Memory B cell (primary cell): ENCODE results near the gene ERFE.

ENCODE experiments used
- ATAC-seq: fragments of 150-1000 bp; cut with Tn5 transposase; 2 replicates; pipeline ENCODE4 v1.10.0; 2021; ENCODE audit warnings: low read depth, mild to moderate bottlenecking, moderate library complexity
- DNase-seq, 2 donors: peaks; one replicate each; pipeline ENCODE4 v3.0.0; 2022; ENCODE audit warnings: low spot score in 2 of 2
- H3K27ac Mint-ChIP-seq: one replicate; pipeline ENCODE4 v1.8.0; 2022; ENCODE audit warnings: mild to moderate bottlenecking, moderate library complexity, mixed read lengths
- H3K27me3 Mint-ChIP-seq: one replicate; pipeline ENCODE4 v1.8.0; 2022; ENCODE audit warnings: mixed read lengths
- H3K36me3 Mint-ChIP-seq: one replicate; pipeline ENCODE4 v1.8.0; 2022; ENCODE audit warnings: mild to moderate bottlenecking, mixed read lengths
- H3K4me1 Mint-ChIP-seq: one replicate; pipeline ENCODE4 v1.8.0; 2022; ENCODE audit warnings: mixed read lengths
- H3K4me3 Mint-ChIP-seq: one replicate; pipeline ENCODE4 v1.8.0; 2022; ENCODE audit warnings: mild to moderate bottlenecking, moderate library complexity, mixed read lengths
- H3K9me3 Mint-ChIP-seq: one replicate; pipeline ENCODE4 v1.8.0; 2022; ENCODE audit warnings: mixed read lengths

Gene ERFE

GRCh38 chr2:238140721-238141540 lies 17.8 kb upstream of the ERFE start:
- Mint-ChIP-seq H3K36me3 (no peaks in the 10 kb centered on the region), H3K4me3 (no peak overlapping the region), H3K9me3 (no peaks in the 10 kb centered on the region), H3K4me1 (peaks cover 24% of the 10 kb centered on the region), H3K27me3 (peaks cover 1% of the 10 kb centered on the region), H3K27ac (no peak overlapping the region)
- DNase-seq (no peak), ATAC-seq (no peak)

- ATAC-seq (no peak), DNase-seq (no peak)
- Mint-ChIP-seq H3K27ac (no peak overlapping the region), H3K9me3 (no peaks in the 10 kb centered on the region), H3K27me3 (peaks cover 1% of the 10 kb centered on the region), H3K4me3 (no peak overlapping the region), H3K4me1 (peaks cover 21% of the 10 kb centered on the region), H3K36me3 (no peaks in the 10 kb centered on the region)
Observed at GRCh38 chr2:238141541-238142318, 17.0 kb upstream of the ERFE start.

GRCh38 chr2:238142382-238143205 lies 16.2 kb upstream of the ERFE start:
- DNase-seq (no peak), ATAC-seq (no peak)
- H3K4me3 Mint-ChIP-seq = no peak overlapping the region
- no peaks in the 10 kb centered on the region for H3K36me3 Mint-ChIP-seq
- peaks cover 1% of the 10 kb centered on the region for H3K27me3 Mint-ChIP-seq
- peaks cover 19% of the 10 kb centered on the region for H3K4me1 Mint-ChIP-seq
- H3K9me3 Mint-ChIP-seq = no peaks in the 10 kb centered on the region
- no peak overlapping the region for H3K27ac Mint-ChIP-seq

GRCh38 chr2:238143239-238143951 lies 15.4 kb upstream of the ERFE start:
- H3K27ac Mint-ChIP-seq = no peak overlapping the region
- peaks cover 1% of the 10 kb centered on the region for H3K27me3 Mint-ChIP-seq
- no peaks in the 10 kb centered on the region for H3K36me3 Mint-ChIP-seq
- H3K4me1 Mint-ChIP-seq = peaks cover 13% of the 10 kb centered on the region
- H3K9me3 Mint-ChIP-seq = no peaks in the 10 kb centered on the region
- no peak overlapping the region for H3K4me3 Mint-ChIP-seq
- ATAC-seq (no peak), DNase-seq (no peak)

- H3K36me3 Mint-ChIP-seq = no peaks in the 10 kb centered on the region
- no peaks in the 10 kb centered on the region for H3K9me3 Mint-ChIP-seq
- H3K27ac Mint-ChIP-seq = no peak overlapping the region
- peaks cover 1% of the 10 kb centered on the region for H3K27me3 Mint-ChIP-seq
- H3K4me3 Mint-ChIP-seq = no peak overlapping the region
- peaks cover 10% of the 10 kb centered on the region for H3K4me1 Mint-ChIP-seq
- ATAC-seq (no peak), DNase-seq (no peak)
Observed at GRCh38 chr2:238144262-238144661, 14.5 kb upstream of the ERFE start.

- no peaks in the 10 kb centered on the region for H3K9me3 Mint-ChIP-seq
- no peak overlapping the region for H3K4me3 Mint-ChIP-seq
- H3K27ac Mint-ChIP-seq = no peak overlapping the region
- DNase-seq (no peak), ATAC-seq (no peak)
- no peaks in the 10 kb centered on the region for H3K36me3 Mint-ChIP-seq
- peaks cover 1% of the 10 kb centered on the region for H3K27me3 Mint-ChIP-seq
- H3K4me1 Mint-ChIP-seq = peaks cover 8% of the 10 kb centered on the region
Observed at GRCh38 chr2:238145046-238145445, 13.7 kb upstream of the ERFE start.

- Mint-ChIP-seq H3K27me3 (peaks cover 1% of the 10 kb centered on the region), H3K36me3 (no peaks in the 10 kb centered on the region)
- no peak for DNase-seq
Observed at GRCh38 chr2:238145851-238146250, 12.9 kb upstream of the ERFE start.

GRCh38 chr2:238146884-238147544 lies 11.8 kb upstream of the ERFE start:
- ATAC-seq (no peak), DNase-seq (no peak)
- no peak overlapping the region for H3K27ac Mint-ChIP-seq
- H3K4me3 Mint-ChIP-seq = no peak overlapping the region
- no peaks in the 10 kb centered on the region for H3K36me3 Mint-ChIP-seq
- peaks cover 3% of the 10 kb centered on the region for H3K4me1 Mint-ChIP-seq
- peaks cover 1% of the 10 kb centered on the region for H3K27me3 Mint-ChIP-seq
- H3K9me3 Mint-ChIP-seq = no peaks in the 10 kb centered on the region

More at GRCh38 chr2:238145851-238146250, 12.9 kb upstream of the ERFE start:
- Mint-ChIP-seq H3K4me1 (peaks cover 8% of the 10 kb centered on the region), H3K4me3 (no peak overlapping the region), H3K9me3 (no peaks in the 10 kb centered on the region), H3K27ac (no peak overlapping the region)
- ATAC-seq = no peak

- ATAC-seq = no peak
- Mint-ChIP-seq H3K36me3 (no peaks in the 10 kb centered on the region), H3K27ac (no peak overlapping the region), H3K4me1 (peaks cover 3% of the 10 kb centered on the region), H3K4me3 (no peak overlapping the region), H3K9me3 (no peaks in the 10 kb centered on the region), H3K27me3 (peaks cover 1% of the 10 kb centered on the region)
- DNase-seq = no peak
Observed at GRCh38 chr2:238148981-238149380, 9.8 kb upstream of the ERFE start.

GRCh38 chr2:238149841-238150572 lies 8.8 kb upstream of the ERFE start:
- no peak overlapping the region for H3K4me3 Mint-ChIP-seq

GRCh38 chr2:238150686-238151085 lies 8.1 kb upstream of the ERFE start:
- Mint-ChIP-seq H3K4me3 (no peak overlapping the region), H3K27me3 (no peaks in the 10 kb centered on the region), H3K36me3 (no peaks in the 10 kb centered on the region), H3K9me3 (peaks cover 3% of the 10 kb centered on the region), H3K4me1 (no peaks in the 10 kb centered on the region), H3K27ac (no peak overlapping the region)
- ATAC-seq (no peak), DNase-seq (no peak)

More at GRCh38 chr2:238149841-238150572, 8.8 kb upstream of the ERFE start:
- H3K27me3 Mint-ChIP-seq = no peaks in the 10 kb centered on the region
- no peaks in the 10 kb centered on the region for H3K4me1 Mint-ChIP-seq
- H3K9me3 Mint-ChIP-seq = peaks cover 3% of the 10 kb centered on the region
- H3K36me3 Mint-ChIP-seq = no peaks in the 10 kb centered on the region
- ATAC-seq = no peak
- no peak for DNase-seq
- H3K27ac Mint-ChIP-seq = no peak overlapping the region

GRCh38 chr2:238151205-238151604 lies 7.6 kb upstream of the ERFE start:
- Mint-ChIP-seq H3K4me1 (no peaks in the 10 kb centered on the region), H3K4me3 (no peak overlapping the region), H3K27me3 (no peaks in the 10 kb centered on the region), H3K27ac (no peak overlapping the region), H3K9me3 (peaks cover 3% of the 10 kb centered on the region), H3K36me3 (no peaks in the 10 kb centered on the region)
- DNase-seq (no peak), ATAC-seq (no peak)
